ENCODE data around the gene MALAT1. TPM values are rescaled to one million over a fixed set of nuclear protein-coding genes. Genes with fewer than 3 reads are reported as not detected.
A peak's percentile ranks its signal among the peaks of the same experiment; 100 is the strongest.

The MALAT1 gene
- total RNA-seq, 4 donors from 2014 or later = 17,948 to 48,028 (median 23,406) TPM

DNA sequence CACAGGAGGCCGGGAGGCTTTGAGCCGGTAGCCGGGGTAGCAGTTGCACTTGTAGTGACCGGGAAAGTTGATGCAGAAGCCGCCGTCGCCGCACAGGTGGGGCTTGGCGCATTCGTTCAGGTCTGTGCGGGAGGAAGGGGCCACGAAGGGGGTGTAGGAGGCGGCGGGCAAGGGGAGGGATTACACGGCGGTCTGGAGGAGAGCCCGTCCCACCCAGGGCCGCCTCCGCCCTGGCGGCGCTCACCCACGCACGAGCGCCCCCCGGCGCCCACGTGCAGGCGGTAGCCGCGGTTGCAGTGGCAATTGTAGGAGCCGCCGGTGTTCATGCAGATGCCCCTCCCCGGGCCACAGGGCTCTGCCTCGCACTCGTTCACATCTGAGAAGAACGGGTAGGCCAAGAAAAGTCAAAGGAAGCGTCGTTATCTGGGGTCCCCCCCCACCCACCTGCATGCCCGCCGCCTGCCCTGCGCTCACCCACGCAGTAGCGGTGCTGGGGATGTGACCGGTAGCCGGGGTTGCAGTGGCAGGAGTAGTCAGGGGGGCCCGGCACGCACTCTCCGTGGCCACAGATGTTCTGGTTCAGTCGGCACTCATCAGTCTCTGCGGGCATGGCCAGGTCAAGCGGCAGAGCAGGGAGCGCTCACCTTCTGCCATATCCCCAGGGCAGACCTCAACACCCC is 48.7 kb downstream of the MALAT1 start:
- no peaks in the 10 kb centered on the region for H3K9me3 ChIP-seq
- DNase-seq = no peak
- no peak overlapping the region for H3K4me3 ChIP-seq
- H3K4me1 ChIP-seq = peaks cover 0 to 30% (median 20%) of the 10 kb centered on the region in 4 donors
- no peak for TF ChIP-seq EP300 (IDR thresholded peaks at IDR 0.05; ENCODE audit: low read depth)
- TF ChIP-seq POLR2AphosphoS5 (IDR thresholded peaks at IDR 0.05) = no peak
- no peak for TF ChIP-seq CTCF (IDR thresholded peaks at IDR 0.05)
- no peak for TF ChIP-seq POLR2A (IDR thresholded peaks at IDR 0.05)
- 78% methylated on average over 39 of the region's 52 CpGs; no CpG with 5 or more reads in 1 of the 2 donors for WGBS, 2 donors (ENCODE audit: low coverage in 1 of 2)
- no peaks in the 10 kb centered on the region for H3K36me3 ChIP-seq
- intact Hi-C loops (cut with DNase I; ENCODE audit: low total_unique reads) = no loop called here
- in situ Hi-C loops (cut with MboI; ENCODE audit: low pct_ligation_motif_present in 1 of 4, low pct_unique_long_range_greater_than_20kb in 1 of 4, low sequenced_read_pairs in 3 of 4) = no loop called here
- peak overlapping the region in 1 of 4 donors; percentile 83 for H3K27ac ChIP-seq
- no peaks in the 10 kb centered on the region for H3K27me3 ChIP-seq

- no peaks in the 10 kb centered on the region for H3K36me3 ChIP-seq
Observed at GRCh38 chr11:65548395-65548794, 49.5 kb downstream of the MALAT1 start.

DNA sequence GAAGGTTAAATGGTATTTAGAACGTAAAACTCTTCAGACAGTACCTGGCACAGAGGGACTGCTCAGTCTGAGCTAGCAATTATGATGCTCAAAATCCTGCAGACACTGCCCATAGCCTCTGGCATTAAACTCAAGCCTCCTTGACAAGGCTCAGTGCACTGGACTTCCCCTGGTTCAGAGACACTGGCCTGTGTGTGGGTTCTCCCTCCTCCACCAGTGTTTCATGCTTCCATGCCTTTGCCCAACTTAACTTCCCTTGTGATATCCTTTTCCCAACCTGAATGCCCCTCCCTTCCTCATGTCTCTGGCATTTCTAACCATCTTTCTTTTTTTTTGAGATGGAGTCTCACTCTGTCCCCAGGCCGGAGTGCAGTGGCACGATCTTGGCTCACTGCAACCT is 50.3 kb downstream of the MALAT1 start:
- WGBS, 2 donors (ENCODE audit: low coverage in 1 of 2) = 91 to 94% methylated on average over 2 to 3 of the region's 3 CpGs
- no peaks in the 10 kb centered on the region for H3K36me3 ChIP-seq
- in situ Hi-C loops (cut with MboI; ENCODE audit: low pct_ligation_motif_present in 1 of 4, low pct_unique_long_range_greater_than_20kb in 1 of 4, low sequenced_read_pairs in 3 of 4) = no loop called here
- intact Hi-C loops (cut with DNase I; ENCODE audit: low total_unique reads) = no loop called here
- no peaks in the 10 kb centered on the region for H3K9me3 ChIP-seq
- no peak for DNase-seq
- H3K4me3 ChIP-seq = no peak overlapping the region
- TF ChIP-seq CTCF (IDR thresholded peaks at IDR 0.05) (no peak), POLR2A (IDR thresholded peaks at IDR 0.05) (no peak), EP300 (IDR thresholded peaks at IDR 0.05; ENCODE audit: low read depth) (no peak), POLR2AphosphoS5 (IDR thresholded peaks at IDR 0.05) (no peak)
- H3K4me1 ChIP-seq = peaks cover 0 to 40% (median 24%) of the 10 kb centered on the region in 4 donors
- no peak overlapping the region for H3K27ac ChIP-seq
- H3K27me3 ChIP-seq = no peaks in the 10 kb centered on the region

More at GRCh38 chr11:65548395-65548794, 49.5 kb downstream of the MALAT1 start:
- no peak overlapping the region for H3K27ac ChIP-seq
- no peaks in the 10 kb centered on the region for H3K27me3 ChIP-seq
- DNase-seq = no peak
- H3K4me1 ChIP-seq = peaks cover 0 to 33% (median 20%) of the 10 kb centered on the region in 4 donors
- intact Hi-C loops (cut with DNase I; ENCODE audit: low total_unique reads) = no loop called here
- WGBS, 2 donors (ENCODE audit: low coverage in 1 of 2) = 85 to 100% methylated on average over 1 to 3 of the region's 3 CpGs
- no peak for TF ChIP-seq POLR2A (IDR thresholded peaks at IDR 0.05)
- TF ChIP-seq EP300 (IDR thresholded peaks at IDR 0.05; ENCODE audit: low read depth) = no peak
- no peak for TF ChIP-seq CTCF (IDR thresholded peaks at IDR 0.05)
- no peak for TF ChIP-seq POLR2AphosphoS5 (IDR thresholded peaks at IDR 0.05)
- H3K4me3 ChIP-seq = no peak overlapping the region
- in situ Hi-C loops (cut with MboI; ENCODE audit: low pct_ligation_motif_present in 1 of 4, low pct_unique_long_range_greater_than_20kb in 1 of 4, low sequenced_read_pairs in 3 of 4) = no loop called here
- no peaks in the 10 kb centered on the region for H3K9me3 ChIP-seq

DNA sequence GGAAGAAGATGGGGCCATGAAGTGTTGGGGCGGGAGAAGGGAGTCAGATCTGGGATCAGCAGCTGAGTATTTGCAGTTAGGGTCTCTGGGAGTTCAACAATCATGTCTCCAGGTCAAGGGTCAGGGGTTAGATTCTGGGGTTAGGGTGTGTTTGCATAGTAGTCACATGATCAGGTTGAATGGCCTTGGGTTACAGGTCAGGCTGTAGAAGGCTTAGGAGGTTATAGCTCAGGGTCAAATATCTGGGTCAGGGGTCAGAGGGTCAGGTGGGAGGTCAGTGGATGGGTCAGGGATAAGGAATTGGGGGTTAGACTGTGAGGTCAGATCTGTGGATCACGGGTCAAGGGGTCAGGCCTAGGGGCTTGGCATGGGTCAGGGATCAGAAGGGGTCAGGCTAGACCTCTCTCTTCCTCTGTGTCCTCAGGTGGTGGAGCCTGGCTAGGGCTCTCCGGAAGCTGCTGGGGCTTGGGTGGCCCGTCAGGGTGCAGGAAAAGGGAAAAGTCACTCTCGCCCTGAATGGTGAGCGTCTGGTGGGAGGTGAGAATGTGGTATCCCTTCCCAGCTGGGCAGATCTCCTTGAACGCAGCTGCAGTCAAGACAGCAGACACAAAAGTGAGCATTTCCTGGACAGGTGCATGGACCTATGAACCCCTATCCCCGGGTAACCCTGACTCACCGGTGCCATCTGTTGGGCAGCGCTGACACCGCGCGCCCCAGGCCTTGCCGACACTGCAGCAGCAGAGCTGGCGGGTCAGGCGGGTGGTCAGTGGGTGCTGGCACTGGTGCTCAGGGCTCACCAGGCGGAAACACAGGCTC is 52.9 kb downstream of the MALAT1 start:
- WGBS, 2 donors (ENCODE audit: low coverage in 1 of 2) = 43% methylated on average over 17 of the region's 17 CpGs; no CpG with 5 or more reads in 1 of the 2 donors
- H3K27me3 ChIP-seq = no peaks in the 10 kb centered on the region
- H3K4me1 ChIP-seq = peaks cover 7 to 55% (median 35%) of the 10 kb centered on the region in 4 donors
- no peaks in the 10 kb centered on the region for H3K36me3 ChIP-seq
- TF ChIP-seq POLR2A (IDR thresholded peaks at IDR 0.05) = peak; percentile 58
- TF ChIP-seq EP300 (IDR thresholded peaks at IDR 0.05; ENCODE audit: low read depth) = no peak
- peak; percentile 40 to 82 (median 59) for TF ChIP-seq CTCF (IDR thresholded peaks at IDR 0.05)
- TF ChIP-seq POLR2AphosphoS5 (IDR thresholded peaks at IDR 0.05) = peak; percentile 66 to 94 (median 90)
- in situ Hi-C loops (cut with MboI; ENCODE audit: low pct_ligation_motif_present in 1 of 4, low pct_unique_long_range_greater_than_20kb in 1 of 4, low sequenced_read_pairs in 3 of 4) (no loop called here), intact Hi-C loops (cut with DNase I; ENCODE audit: low total_unique reads) (no loop called here)
- H3K27ac ChIP-seq = peak overlapping the region; percentile 76 to 83 (median 80)
- H3K9me3 ChIP-seq = no peaks in the 10 kb centered on the region
- DNase-seq = peak; percentile 90
- peak overlapping the region in 2 of 4 donors; percentile 5 to 13 for H3K4me3 ChIP-seq
